ENCODE data around the gene NEGR1. TPM values are rescaled to one million over a fixed set of nuclear protein-coding genes. Genes with fewer than 3 reads are reported as not detected.

Gene NEGR1
- total RNA-seq, 2 experiments from 2014 or later: not detected

GRCh38 chr1:71796006-71796405, 486.3 kb downstream of the NEGR1 start:
- intact Hi-C loops (cut with micrococcal nuclease; ENCODE audit: unreplicated experiment): no loop called here
- TF ChIP-seq EZH2phosphoT487 (IDR thresholded peaks at IDR 0.05; ENCODE audit: borderline replicate concordance, low read depth, low read length) (no peak), CTCF (conservative IDR thresholded peaks at IDR 0.05; ENCODE audit: low read length) (no peak)
- Histone ChIP-seq H3K9me2 (ENCODE audit: insufficient read depth, low read length) (no peaks in the 10 kb centered on the region), H3K9me3 (ENCODE audit: low read length) (no peaks in the 10 kb centered on the region), H3K4me2 (ENCODE audit: low read length) (no peak overlapping the region), H3K36me3 (ENCODE audit: insufficient read depth, low read length) (no peaks in the 10 kb centered on the region), H3K27ac (ENCODE audit: low read depth, low read length, poor library complexity, severe bottlenecking) (no peak overlapping the region), H3K79me2 (ENCODE audit: insufficient read depth, low read depth, low read length) (no peaks in the 10 kb centered on the region), H3K4me1 (ENCODE audit: insufficient read depth, low read length, poor library complexity, severe bottlenecking) (no peaks in the 10 kb centered on the region), H4K20me1 (ENCODE audit: insufficient read depth, low read length) (no peaks in the 10 kb centered on the region), H3K4me3 (ENCODE audit: low read depth, low read length, poor library complexity, severe bottlenecking) (no peak overlapping the region), H2AFZ (ENCODE audit: low read length) (no peak overlapping the region)
- no peak for DNase-seq (ENCODE audit: low spot score)
- ChIA-PET POLR2A (interaction anchor here (1.7 kb wide), 1 partner anchor 9 kb away, joined by 4 read pairs; no protein-coding TSS in a partner anchor), CTCF (ENCODE audit: unreplicated experiment) (no interaction called here)
- BruUV-seq (replicated peaks): no TSS peak

- Histone ChIP-seq H2AFZ (ENCODE audit: low read length) (no peak overlapping the region), H3K27ac (ENCODE audit: low read depth, low read length, poor library complexity, severe bottlenecking) (no peak overlapping the region), H3K4me1 (ENCODE audit: insufficient read depth, low read length, poor library complexity, severe bottlenecking) (no peaks in the 10 kb centered on the region), H3K36me3 (ENCODE audit: insufficient read depth, low read length) (no peaks in the 10 kb centered on the region), H4K20me1 (ENCODE audit: insufficient read depth, low read length) (no peaks in the 10 kb centered on the region), H3K79me2 (ENCODE audit: insufficient read depth, low read depth, low read length) (no peaks in the 10 kb centered on the region), H3K9me3 (ENCODE audit: low read length) (no peaks in the 10 kb centered on the region), H3K9me2 (ENCODE audit: insufficient read depth, low read length) (no peaks in the 10 kb centered on the region), H3K4me3 (ENCODE audit: low read depth, low read length, poor library complexity, severe bottlenecking) (no peak overlapping the region), H3K4me2 (ENCODE audit: low read length) (no peak overlapping the region)
- no peak for DNase-seq (ENCODE audit: low spot score)
- POLR2A ChIA-PET: no interaction called here
- TF ChIP-seq EZH2phosphoT487 (IDR thresholded peaks at IDR 0.05; ENCODE audit: borderline replicate concordance, low read depth, low read length): no peak
- intact Hi-C loops (cut with micrococcal nuclease; ENCODE audit: unreplicated experiment): no loop called here
- CTCF ChIA-PET (ENCODE audit: unreplicated experiment): no interaction called here
- BruUV-seq (replicated peaks): no TSS peak
Observed at GRCh38 chr1:71792264-71792663, 490.1 kb downstream of the NEGR1 start.

DNA sequence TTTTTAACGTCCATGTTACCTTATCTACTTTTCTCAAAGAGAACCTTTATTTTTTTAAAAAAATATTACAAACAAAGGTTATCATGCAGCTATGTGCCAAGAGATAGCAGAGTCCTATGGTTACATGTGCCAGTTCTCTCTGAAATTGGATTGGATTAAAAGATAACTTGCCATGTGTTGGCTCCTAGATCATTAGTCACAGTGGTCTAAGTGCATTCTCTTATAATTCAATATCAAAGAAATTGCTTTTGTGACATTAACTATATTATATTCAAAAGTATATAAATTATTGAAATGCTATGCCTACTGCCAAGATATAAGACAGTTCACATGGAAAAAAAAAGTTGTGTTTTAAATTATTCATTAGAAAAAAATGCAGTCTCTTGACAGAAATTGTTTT, 494.2 kb downstream of the NEGR1 start:
- intact Hi-C loops (cut with micrococcal nuclease; ENCODE audit: unreplicated experiment): no loop called here
- no peak for TF ChIP-seq EZH2phosphoT487 (IDR thresholded peaks at IDR 0.05; ENCODE audit: borderline replicate concordance, low read depth, low read length)
- TF ChIP-seq CTCF (conservative IDR thresholded peaks at IDR 0.05; ENCODE audit: low read length): no peak
- H3K4me1 ChIP-seq (ENCODE audit: insufficient read depth, low read length, poor library complexity, severe bottlenecking): no peaks in the 10 kb centered on the region

More for the DNA sequence above, 494.2 kb downstream of the NEGR1 start:
- Histone ChIP-seq H4K20me1 (ENCODE audit: insufficient read depth, low read length) (no peaks in the 10 kb centered on the region), H3K9me3 (ENCODE audit: low read length) (no peaks in the 10 kb centered on the region), H2AFZ (ENCODE audit: low read length) (no peak overlapping the region), H3K79me2 (ENCODE audit: insufficient read depth, low read depth, low read length) (no peaks in the 10 kb centered on the region), H3K9me2 (ENCODE audit: insufficient read depth, low read length) (no peaks in the 10 kb centered on the region), H3K4me3 (ENCODE audit: low read depth, low read length, poor library complexity, severe bottlenecking) (no peak overlapping the region), H3K36me3 (ENCODE audit: insufficient read depth, low read length) (no peaks in the 10 kb centered on the region), H3K27ac (ENCODE audit: low read depth, low read length, poor library complexity, severe bottlenecking) (no peak overlapping the region), H3K4me2 (ENCODE audit: low read length) (no peak overlapping the region)
- POLR2A ChIA-PET: interaction anchor here (0.9 to 1.0 kb wide), 2 partner anchors 30 to 239 kb away, joined by 3 read pairs; no protein-coding TSS in a partner anchor
- no peak for DNase-seq (ENCODE audit: low spot score)
- CTCF ChIA-PET (ENCODE audit: unreplicated experiment): no interaction called here
- no TSS peak for BruUV-seq (replicated peaks)

Measured in OCI-LY7 (cell line).